ENCODE measurements around the gene PRKAG1. TPM values are rescaled to one million over a fixed set of nuclear protein-coding genes. Genes with fewer than 3 reads are reported as not detected.

PRKAG1 gene
- polyA plus RNA-seq, 2 of the 4 experiments (the other 2 are of a cell fraction): 40.0 to 100 TPM

- TF ChIP-seq TP53 (CRISPR knock-in tag; IDR thresholded peaks at IDR 0.05) (no peak), ZNF302 (CRISPR knock-in tag; IDR thresholded peaks at IDR 0.05) (no peak), BHLHE40 (IDR thresholded peaks at IDR 0.05; ENCODE audit: low read depth, low read length) (no peak), NPAS2 (CRISPR knock-in tag; IDR thresholded peaks at IDR 0.05; ENCODE audit: borderline replicate concordance) (no peak), TFCP2L1 (CRISPR knock-in tag; IDR thresholded peaks at IDR 0.05) (no peak), MAX (IDR thresholded peaks at IDR 0.05) (no peak)
Measured at GRCh38 chr12:49021292-49021915, 2.8 kb upstream of the PRKAG1 start (continued).

DNA sequence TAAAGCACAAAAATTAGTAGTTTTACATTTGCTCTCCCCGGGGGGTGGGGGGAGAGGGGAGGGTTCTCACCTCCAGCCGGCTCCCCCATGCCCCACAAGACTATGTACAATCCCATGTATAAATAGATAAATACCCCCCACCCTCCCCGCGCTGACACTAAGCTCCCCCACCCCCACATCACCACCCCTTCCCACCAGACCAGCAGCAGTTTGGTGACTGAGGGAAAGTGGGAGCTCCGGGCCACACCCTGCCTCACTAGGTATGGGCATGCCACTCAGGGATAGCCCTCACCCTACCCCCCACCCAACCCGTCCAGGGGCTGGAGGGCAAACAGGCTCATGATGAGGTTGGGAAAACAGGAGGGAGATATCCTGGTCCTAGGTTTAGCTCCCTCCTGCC lies 1.9 kb upstream of the PRKAG1 start:
- ChIA-PET CTCF (interaction anchor here (0.6 to 5.2 kb wide), 24 partner anchors 9 to 299 kb away, joined by 3 to 33 read pairs (median 5); partner anchors contain the start of genes DHH, RHEBL1 and WNT1), POLR2A (interaction anchor here (0.6 kb wide), 2 partner anchors 12 to 168 kb away, joined by 3 to 4 read pairs; no protein-coding TSS in a partner anchor)
- FAIRE-seq (no peak), ATAC-seq (no peak), DNase-seq (ENCODE audit: low read depth in 1 of 2, low spot score in 1 of 2) (no peak)
- TF ChIP-seq CHD4 (IDR thresholded peaks at IDR 0.05; ENCODE audit: borderline replicate concordance): no peak
- Histone ChIP-seq H3K9me3 (no peaks in the 10 kb centered on the region), H3K4me3 (no peak overlapping the region), H3K4me2 (no peak overlapping the region), H3K4me1 (peaks cover 22% of the 10 kb centered on the region), H3K27ac (peak overlapping the region in 1 of 2 experiments; percentile 93; a peak in 1 of 6 replicates)
- WGBS (ENCODE audit: missing lambda C conversion rate): 71% methylated on average over 6 of the region's 6 CpGs

DNA sequence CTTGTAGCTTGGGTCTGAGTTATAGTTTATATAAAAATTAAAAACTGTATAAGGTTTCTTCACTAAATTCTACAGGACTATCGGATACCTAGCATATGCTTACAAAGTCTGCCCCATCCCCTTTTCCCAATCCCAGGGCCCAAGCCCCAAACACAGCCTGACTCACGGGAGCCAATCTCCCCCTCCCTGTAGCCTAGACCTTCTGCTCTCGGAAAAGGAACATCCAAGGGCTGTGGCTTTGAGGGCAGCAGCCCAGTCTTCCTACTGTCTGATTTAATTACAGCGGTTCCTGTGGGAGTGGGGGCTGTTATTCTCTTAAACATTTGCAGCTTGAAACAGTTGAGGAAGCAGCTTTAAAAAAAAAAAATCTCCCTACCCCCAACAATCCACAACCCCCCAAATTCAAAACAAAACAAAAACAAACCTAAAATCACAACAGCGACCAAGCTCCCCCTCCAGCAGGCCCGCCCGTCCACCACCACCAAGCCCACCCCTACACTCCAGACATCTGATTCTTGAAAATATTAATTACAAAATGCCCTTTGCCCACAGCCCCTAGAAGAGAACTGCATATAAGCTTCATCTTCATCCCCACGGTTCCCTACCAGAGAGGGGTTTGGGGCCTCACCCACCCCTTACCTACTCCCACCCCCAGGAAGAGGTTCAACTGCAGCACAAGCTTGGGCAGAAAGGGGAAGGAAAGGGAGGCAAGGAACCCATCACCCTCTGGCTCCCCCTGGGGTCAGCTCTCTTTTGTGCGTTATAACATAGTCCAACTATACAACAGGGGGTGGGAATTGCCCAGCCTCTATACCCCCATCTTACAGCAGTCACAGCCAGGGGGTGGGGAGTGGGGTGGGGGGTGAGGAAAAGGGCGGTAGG lies 1.1 kb upstream of the PRKAG1 start:
- Histone ChIP-seq H3K4me2 (peak overlapping the region; percentile 88), H3K4me1 (peaks cover 22% of the 10 kb centered on the region), H3K9me3 (no peaks in the 10 kb centered on the region), H3K4me3 (peak overlapping the region; percentile 83), H3K27ac (peak overlapping the region; percentile 92 to 93)
- no peak for TF ChIP-seq GATA3 (IDR thresholded peaks at IDR 0.05; ENCODE audit: borderline replicate concordance)
- TF ChIP-seq, protein P1, sequence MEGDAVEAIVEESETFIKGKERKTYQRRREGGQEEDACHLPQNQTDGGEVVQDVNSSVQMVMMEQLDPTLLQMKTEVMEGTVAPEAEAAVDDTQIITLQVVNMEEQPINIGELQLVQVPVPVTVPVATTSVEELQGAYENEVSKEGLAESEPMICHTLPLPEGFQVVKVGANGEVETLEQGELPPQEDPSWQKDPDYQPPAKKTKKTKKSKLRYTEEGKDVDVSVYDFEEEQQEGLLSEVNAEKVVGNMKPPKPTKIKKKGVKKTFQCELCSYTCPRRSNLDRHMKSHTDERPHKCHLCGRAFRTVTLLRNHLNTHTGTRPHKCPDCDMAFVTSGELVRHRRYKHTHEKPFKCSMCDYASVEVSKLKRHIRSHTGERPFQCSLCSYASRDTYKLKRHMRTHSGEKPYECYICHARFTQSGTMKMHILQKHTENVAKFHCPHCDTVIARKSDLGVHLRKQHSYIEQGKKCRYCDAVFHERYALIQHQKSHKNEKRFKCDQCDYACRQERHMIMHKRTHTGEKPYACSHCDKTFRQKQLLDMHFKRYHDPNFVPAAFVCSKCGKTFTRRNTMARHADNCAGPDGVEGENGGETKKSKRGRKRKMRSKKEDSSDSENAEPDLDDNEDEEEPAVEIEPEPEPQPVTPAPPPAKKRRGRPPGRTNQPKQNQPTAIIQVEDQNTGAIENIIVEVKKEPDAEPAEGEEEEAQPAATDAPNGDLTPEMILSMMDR (IDR thresholded peaks at IDR 0.05): peak; percentile 36
- POLR2A ChIA-PET: interaction anchor here (0.6 to 0.7 kb wide), 3 partner anchors 12 to 167 kb away, joined by 3 to 4 read pairs (median 3); partner anchors contain the start of gene ARF3
- FAIRE-seq: no peak
- peak in 1 of 2 experiments; percentile 28; a peak in 4 of 6 replicates for ATAC-seq
- DNase-seq (ENCODE audit: low read depth in 1 of 2, low spot score in 1 of 2): peak; percentile 67 to 92
- CTCF ChIA-PET: interaction anchor here (0.6 to 5.2 kb wide), 28 partner anchors 8 to 167 kb away, joined by 3 to 33 read pairs (median 4); partner anchors contain the start of genes DHH, RHEBL1 and WNT1
- WGBS (ENCODE audit: missing lambda C conversion rate): 69% methylated on average over 10 of the region's 10 CpGs

- ATAC-seq: peak; percentile 20 to 25; a peak in 3 of 6 replicates
Measured at GRCh38 chr12:49019120-49019430, 499 bp upstream of the PRKAG1 start.

More at GRCh38 chr12:49019120-49019430, 499 bp upstream of the PRKAG1 start:
- Histone ChIP-seq H3K4me1 (peaks cover 22% of the 10 kb centered on the region), H3K27ac (peak overlapping the region; percentile 92 to 93), H3K4me2 (peak overlapping the region; percentile 88), H3K4me3 (peak overlapping the region; percentile 83), H3K9me3 (no peaks in the 10 kb centered on the region)
- WGBS (ENCODE audit: missing lambda C conversion rate): 4% methylated on average over 8 of the region's 8 CpGs
- CTCF ChIA-PET: interaction anchor here (0.8 to 5.2 kb wide), 13 partner anchors 12 to 99 kb away, joined by 3 to 33 read pairs (median 6); partner anchors contain the start of genes RHEBL1 and WNT1
- peak; percentile 69 for TF ChIP-seq MAFK (IDR thresholded peaks at IDR 0.05; ENCODE audit: partially characterized antibody)
- peak; percentile 58; the same call in 1 of the 2 replicates for TF ChIP-seq HOXA7 (CRISPR knock-in tag; IDR thresholded peaks at IDR 0.05)
- TF ChIP-seq FOXS1 (CRISPR knock-in tag; IDR thresholded peaks at IDR 0.05): no peak
- TF ChIP-seq, protein P2, sequence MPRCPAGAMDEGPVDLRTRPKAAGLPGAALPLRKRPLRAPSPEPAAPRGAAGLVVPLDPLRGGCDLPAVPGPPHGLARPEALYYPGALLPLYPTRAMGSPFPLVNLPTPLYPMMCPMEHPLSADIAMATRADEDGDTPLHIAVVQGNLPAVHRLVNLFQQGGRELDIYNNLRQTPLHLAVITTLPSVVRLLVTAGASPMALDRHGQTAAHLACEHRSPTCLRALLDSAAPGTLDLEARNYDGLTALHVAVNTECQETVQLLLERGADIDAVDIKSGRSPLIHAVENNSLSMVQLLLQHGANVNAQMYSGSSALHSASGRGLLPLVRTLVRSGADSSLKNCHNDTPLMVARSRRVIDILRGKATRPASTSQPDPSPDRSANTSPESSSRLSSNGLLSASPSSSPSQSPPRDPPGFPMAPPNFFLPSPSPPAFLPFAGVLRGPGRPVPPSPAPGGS (IDR thresholded peaks at IDR 0.05): no peak
- DNase-seq (ENCODE audit: low read depth in 1 of 2, low spot score in 1 of 2) (no peak), FAIRE-seq (no peak)
- POLR2A ChIA-PET: interaction anchor here (0.7 kb wide), 1 partner anchor 62 kb away, joined by 3 read pairs; the partner anchor contains the start of gene ARF3

All from A549 (cell line).